ENCODE results near the gene HOXB3.

The HOXB3 gene

GRCh38 chr17:48632579-48633265 lies 42.7 kb upstream of the HOXB3 start:
- Histone ChIP-seq H3K27me3 (ENCODE audit: insufficient read depth, low read length, poor library complexity) (peaks cover 59% of the 10 kb centered on the region), H3K36me3 (ENCODE audit: insufficient read depth, low read length) (no peaks in the 10 kb centered on the region), H3K4me1 (ENCODE audit: insufficient read depth, low read length) (no peaks in the 10 kb centered on the region), H3K9me3 (ENCODE audit: insufficient read depth, low read length, severe bottlenecking) (no peaks in the 10 kb centered on the region), H3K4me3 (ENCODE audit: low read depth in 1 of 2, low read length in 2 of 2) (no peak overlapping the region), H3K9ac (ENCODE audit: low read depth, low read length) (no peak overlapping the region), H3K4me2 (ENCODE audit: insufficient read depth, low read length) (no peak overlapping the region), H2AFZ (ENCODE audit: low read depth, low read length) (no peak overlapping the region), H3K27ac (ENCODE audit: low read length) (no peak overlapping the region), H4K20me1 (ENCODE audit: insufficient read depth, low read length) (no peaks in the 10 kb centered on the region), H3K79me2 (ENCODE audit: insufficient read depth, low read length) (no peaks in the 10 kb centered on the region)
- TF ChIP-seq CTCF (IDR thresholded peaks at IDR 0.05; ENCODE audit: borderline replicate concordance, extremely low read depth, low read length, poor library complexity, severe bottlenecking) = no peak
- no peak for TF ChIP-seq EZH2 (IDR thresholded peaks at IDR 0.05; ENCODE audit: borderline replicate concordance, low read depth, low read length, severe bottlenecking)
- DNase-seq (no peak), ATAC-seq (ENCODE audit: insufficient read depth, low read depth) (no peak)

GRCh38 chr17:48631693-48632578 lies 41.9 kb upstream of the HOXB3 start:
- Histone ChIP-seq H4K20me1 (ENCODE audit: insufficient read depth, low read length) (no peaks in the 10 kb centered on the region), H3K27ac (ENCODE audit: low read length) (no peak overlapping the region), H3K36me3 (ENCODE audit: insufficient read depth, low read length) (no peaks in the 10 kb centered on the region), H3K79me2 (ENCODE audit: insufficient read depth, low read length) (no peaks in the 10 kb centered on the region), H3K27me3 (ENCODE audit: insufficient read depth, low read length, poor library complexity) (peaks cover 57% of the 10 kb centered on the region), H3K4me3 (ENCODE audit: low read depth in 1 of 2, low read length in 2 of 2) (no peak overlapping the region), H3K9me3 (ENCODE audit: insufficient read depth, low read length, severe bottlenecking) (no peaks in the 10 kb centered on the region), H3K4me2 (ENCODE audit: insufficient read depth, low read length) (no peak overlapping the region), H3K9ac (ENCODE audit: low read depth, low read length) (no peak overlapping the region), H3K4me1 (ENCODE audit: insufficient read depth, low read length) (no peaks in the 10 kb centered on the region), H2AFZ (ENCODE audit: low read depth, low read length) (no peak overlapping the region)
- DNase-seq = no peak
- no peak for ATAC-seq (ENCODE audit: insufficient read depth, low read depth)
- TF ChIP-seq CTCF (IDR thresholded peaks at IDR 0.05; ENCODE audit: borderline replicate concordance, extremely low read depth, low read length, poor library complexity, severe bottlenecking) (no peak), EZH2 (IDR thresholded peaks at IDR 0.05; ENCODE audit: borderline replicate concordance, low read depth, low read length, severe bottlenecking) (no peak)

- Histone ChIP-seq H3K4me2 (ENCODE audit: insufficient read depth, low read length) (no peak overlapping the region), H3K9ac (ENCODE audit: low read depth, low read length) (no peak overlapping the region), H3K4me3 (ENCODE audit: low read depth in 1 of 2, low read length in 2 of 2) (no peak overlapping the region), H4K20me1 (ENCODE audit: insufficient read depth, low read length) (no peaks in the 10 kb centered on the region), H3K4me1 (ENCODE audit: insufficient read depth, low read length) (no peaks in the 10 kb centered on the region), H2AFZ (ENCODE audit: low read depth, low read length) (no peak overlapping the region), H3K9me3 (ENCODE audit: insufficient read depth, low read length, severe bottlenecking) (no peaks in the 10 kb centered on the region), H3K27ac (ENCODE audit: low read length) (no peak overlapping the region), H3K79me2 (ENCODE audit: insufficient read depth, low read length) (no peaks in the 10 kb centered on the region), H3K27me3 (ENCODE audit: insufficient read depth, low read length, poor library complexity) (peaks cover 56% of the 10 kb centered on the region), H3K36me3 (ENCODE audit: insufficient read depth, low read length) (no peaks in the 10 kb centered on the region)
- no peak for TF ChIP-seq EZH2 (IDR thresholded peaks at IDR 0.05; ENCODE audit: borderline replicate concordance, low read depth, low read length, severe bottlenecking)
- no peak for TF ChIP-seq CTCF (IDR thresholded peaks at IDR 0.05; ENCODE audit: borderline replicate concordance, extremely low read depth, low read length, poor library complexity, severe bottlenecking)
- ATAC-seq (ENCODE audit: insufficient read depth, low read depth) (no peak), DNase-seq (no peak)
Observed at GRCh38 chr17:48630925-48631692, 41.1 kb upstream of the HOXB3 start.

All from DND-41 (cell line).